ENCODE data around the gene SYT2. TPM values are rescaled to one million over a fixed set of nuclear protein-coding genes. Genes with fewer than 3 reads are reported as not detected.

The SYT2 gene
- total and polyA plus RNA-seq, 2 of the 13 experiments (the other 11 are each of a cell fraction or from before 2014, with no cell fraction given), result not detected

DNA sequence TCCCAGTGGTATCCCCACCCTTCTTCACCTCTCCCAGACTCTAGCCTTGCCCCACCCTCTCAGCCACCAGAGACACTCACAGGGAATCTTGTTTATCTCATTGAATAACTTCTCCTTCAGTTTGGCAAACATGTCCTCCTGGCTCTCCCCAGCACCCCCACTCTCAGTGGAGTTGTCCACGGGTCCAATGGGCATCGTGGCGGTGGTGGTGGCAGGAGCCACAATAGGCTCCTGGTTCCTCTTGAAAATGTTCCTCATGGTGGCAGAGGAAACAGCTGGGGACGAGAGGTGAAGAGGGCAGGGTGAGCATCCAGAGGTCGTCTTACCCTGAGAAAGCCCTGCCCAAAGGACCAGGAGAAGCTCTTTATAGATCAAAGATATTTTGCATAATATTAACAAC is 104.7 kb downstream of the SYT2 start:
- POLR2A ChIA-PET, result no interaction called here
- ATAC-seq, result no peak
- H3K4me3 ChIP-seq (replicated peaks in 1 of 3; ENCODE audit: insufficient read depth in 1 of 3, low read depth in 2 of 3, low read length in 3 of 3), result no peak overlapping the region
- in situ Hi-C loops (cut with HindIII; ENCODE audit: extremely low pct_ligation_motif_present, low pct_unique_long_range_greater_than_20kb) (no loop called here), intact Hi-C loops (cut with micrococcal nuclease; ENCODE audit: unreplicated experiment) (no loop called here)
- WGBS (ENCODE audit: low lambda C conversion rate), result 78% methylated on average over 5 of the region's 5 CpGs
- no peak overlapping the region for H3K27ac ChIP-seq (ENCODE audit: extremely low read length, insufficient read depth, low read length)
- no peaks in the 10 kb centered on the region for H4K20me1 ChIP-seq (ENCODE audit: insufficient read depth, low read length)
- FAIRE-seq, result no peak
- no peak overlapping the region for H2AFZ ChIP-seq (ENCODE audit: low read length)
- H3K4me2 ChIP-seq (ENCODE audit: low read depth, low read length), result no peak overlapping the region
- no TSS peak for BruUV-seq (replicated peaks)
- CTCF ChIA-PET (ENCODE audit: low intra/inter-chr PET ratio, low total read pairs), result no interaction called here
- H3K9ac ChIP-seq (ENCODE audit: insufficient read depth, low read depth, low read length), result no peak overlapping the region
- H3K79me2 ChIP-seq (ENCODE audit: insufficient read depth, low read length), result no peaks in the 10 kb centered on the region
- no peaks in the 10 kb centered on the region for H3K4me1 ChIP-seq (ENCODE audit: insufficient read depth, low read length)
- no peak for DNase-seq (ENCODE audit: low spot score)
- no peaks in the 10 kb centered on the region for H3K27me3 ChIP-seq (ENCODE audit: control insufficient read depth in 1 of 2, insufficient read depth in 2 of 2, low read length in 2 of 2)
- H3K9me3 ChIP-seq (ENCODE audit: low read length), result no peaks in the 10 kb centered on the region
- H3K36me3 ChIP-seq (replicated peaks in 1 of 2; ENCODE audit: control insufficient read depth in 1 of 2, insufficient read depth in 2 of 2, low read length in 2 of 2), result no peaks in the 10 kb centered on the region
- TF ChIP-seq, protein P1, sequence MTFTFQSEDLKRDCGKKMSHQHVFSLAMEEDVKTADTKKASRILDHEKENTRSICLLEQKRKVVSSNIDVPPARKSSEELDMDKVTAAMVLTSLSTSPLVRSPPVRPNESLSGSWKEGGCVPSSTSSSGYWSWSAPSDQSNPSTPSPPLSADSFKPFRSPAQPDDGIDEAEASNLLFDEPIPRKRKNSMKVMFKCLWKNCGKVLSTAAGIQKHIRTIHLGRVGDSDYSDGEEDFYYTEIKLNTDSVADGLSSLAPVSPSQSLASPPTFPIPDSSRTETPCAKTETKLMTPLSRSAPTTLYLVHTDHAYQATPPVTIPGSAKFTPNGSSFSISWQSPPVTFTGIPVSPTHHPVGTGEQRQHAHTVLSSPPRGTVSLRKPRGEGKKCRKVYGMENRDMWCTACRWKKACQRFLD (CRISPR knock-in tag; IDR thresholded peaks at IDR 0.05; ENCODE audit: borderline replicate concordance), result no peak
- TF ChIP-seq POLR2G (IDR thresholded peaks at IDR 0.05; ENCODE audit: low read depth, low read length) (no peak), ZNF234 (CRISPR knock-in tag; conservative IDR thresholded peaks at IDR 0.05) (no peak), ESRRA (CRISPR knock-in tag; IDR thresholded peaks at IDR 0.05; ENCODE audit: low read depth) (no peak), ZNF263 (CRISPR knock-in tag; IDR thresholded peaks at IDR 0.05) (no peak), AGO1 (IDR thresholded peaks at IDR 0.05; ENCODE audit: low read depth, low read length, poor library complexity, severe bottlenecking) (no peak), SRF (IDR thresholded peaks at IDR 0.05; ENCODE audit: low read depth, low read length) (no peak), ZNF781 (CRISPR knock-in tag; IDR thresholded peaks at IDR 0.05; ENCODE audit: borderline replicate concordance, not compliant biosample characterization) (no peak), CHD4 (IDR thresholded peaks at IDR 0.05; ENCODE audit: borderline replicate concordance, low read length) (no peak)
- TF ChIP-seq, protein P2, sequence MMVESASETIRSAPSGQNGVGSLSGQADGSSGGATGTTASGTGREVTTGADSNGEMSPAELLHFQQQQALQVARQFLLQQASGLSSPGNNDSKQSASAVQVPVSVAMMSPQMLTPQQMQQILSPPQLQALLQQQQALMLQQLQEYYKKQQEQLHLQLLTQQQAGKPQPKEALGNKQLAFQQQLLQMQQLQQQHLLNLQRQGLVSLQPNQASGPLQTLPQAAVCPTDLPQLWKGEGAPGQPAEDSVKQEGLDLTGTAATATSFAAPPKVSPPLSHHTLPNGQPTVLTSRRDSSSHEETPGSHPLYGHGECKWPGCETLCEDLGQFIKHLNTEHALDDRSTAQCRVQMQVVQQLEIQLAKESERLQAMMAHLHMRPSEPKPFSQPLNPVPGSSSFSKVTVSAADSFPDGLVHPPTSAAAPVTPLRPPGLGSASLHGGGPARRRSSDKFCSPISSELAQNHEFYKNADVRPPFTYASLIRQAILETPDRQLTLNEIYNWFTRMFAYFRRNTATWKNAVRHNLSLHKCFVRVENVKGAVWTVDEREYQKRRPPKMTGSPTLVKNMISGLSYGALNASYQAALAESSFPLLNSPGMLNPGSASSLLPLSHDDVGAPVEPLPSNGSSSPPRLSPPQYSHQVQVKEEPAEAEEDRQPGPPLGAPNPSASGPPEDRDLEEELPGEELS (CRISPR knock-in tag; IDR thresholded peaks at IDR 0.05), result no peak
- TF ChIP-seq, protein P3, sequence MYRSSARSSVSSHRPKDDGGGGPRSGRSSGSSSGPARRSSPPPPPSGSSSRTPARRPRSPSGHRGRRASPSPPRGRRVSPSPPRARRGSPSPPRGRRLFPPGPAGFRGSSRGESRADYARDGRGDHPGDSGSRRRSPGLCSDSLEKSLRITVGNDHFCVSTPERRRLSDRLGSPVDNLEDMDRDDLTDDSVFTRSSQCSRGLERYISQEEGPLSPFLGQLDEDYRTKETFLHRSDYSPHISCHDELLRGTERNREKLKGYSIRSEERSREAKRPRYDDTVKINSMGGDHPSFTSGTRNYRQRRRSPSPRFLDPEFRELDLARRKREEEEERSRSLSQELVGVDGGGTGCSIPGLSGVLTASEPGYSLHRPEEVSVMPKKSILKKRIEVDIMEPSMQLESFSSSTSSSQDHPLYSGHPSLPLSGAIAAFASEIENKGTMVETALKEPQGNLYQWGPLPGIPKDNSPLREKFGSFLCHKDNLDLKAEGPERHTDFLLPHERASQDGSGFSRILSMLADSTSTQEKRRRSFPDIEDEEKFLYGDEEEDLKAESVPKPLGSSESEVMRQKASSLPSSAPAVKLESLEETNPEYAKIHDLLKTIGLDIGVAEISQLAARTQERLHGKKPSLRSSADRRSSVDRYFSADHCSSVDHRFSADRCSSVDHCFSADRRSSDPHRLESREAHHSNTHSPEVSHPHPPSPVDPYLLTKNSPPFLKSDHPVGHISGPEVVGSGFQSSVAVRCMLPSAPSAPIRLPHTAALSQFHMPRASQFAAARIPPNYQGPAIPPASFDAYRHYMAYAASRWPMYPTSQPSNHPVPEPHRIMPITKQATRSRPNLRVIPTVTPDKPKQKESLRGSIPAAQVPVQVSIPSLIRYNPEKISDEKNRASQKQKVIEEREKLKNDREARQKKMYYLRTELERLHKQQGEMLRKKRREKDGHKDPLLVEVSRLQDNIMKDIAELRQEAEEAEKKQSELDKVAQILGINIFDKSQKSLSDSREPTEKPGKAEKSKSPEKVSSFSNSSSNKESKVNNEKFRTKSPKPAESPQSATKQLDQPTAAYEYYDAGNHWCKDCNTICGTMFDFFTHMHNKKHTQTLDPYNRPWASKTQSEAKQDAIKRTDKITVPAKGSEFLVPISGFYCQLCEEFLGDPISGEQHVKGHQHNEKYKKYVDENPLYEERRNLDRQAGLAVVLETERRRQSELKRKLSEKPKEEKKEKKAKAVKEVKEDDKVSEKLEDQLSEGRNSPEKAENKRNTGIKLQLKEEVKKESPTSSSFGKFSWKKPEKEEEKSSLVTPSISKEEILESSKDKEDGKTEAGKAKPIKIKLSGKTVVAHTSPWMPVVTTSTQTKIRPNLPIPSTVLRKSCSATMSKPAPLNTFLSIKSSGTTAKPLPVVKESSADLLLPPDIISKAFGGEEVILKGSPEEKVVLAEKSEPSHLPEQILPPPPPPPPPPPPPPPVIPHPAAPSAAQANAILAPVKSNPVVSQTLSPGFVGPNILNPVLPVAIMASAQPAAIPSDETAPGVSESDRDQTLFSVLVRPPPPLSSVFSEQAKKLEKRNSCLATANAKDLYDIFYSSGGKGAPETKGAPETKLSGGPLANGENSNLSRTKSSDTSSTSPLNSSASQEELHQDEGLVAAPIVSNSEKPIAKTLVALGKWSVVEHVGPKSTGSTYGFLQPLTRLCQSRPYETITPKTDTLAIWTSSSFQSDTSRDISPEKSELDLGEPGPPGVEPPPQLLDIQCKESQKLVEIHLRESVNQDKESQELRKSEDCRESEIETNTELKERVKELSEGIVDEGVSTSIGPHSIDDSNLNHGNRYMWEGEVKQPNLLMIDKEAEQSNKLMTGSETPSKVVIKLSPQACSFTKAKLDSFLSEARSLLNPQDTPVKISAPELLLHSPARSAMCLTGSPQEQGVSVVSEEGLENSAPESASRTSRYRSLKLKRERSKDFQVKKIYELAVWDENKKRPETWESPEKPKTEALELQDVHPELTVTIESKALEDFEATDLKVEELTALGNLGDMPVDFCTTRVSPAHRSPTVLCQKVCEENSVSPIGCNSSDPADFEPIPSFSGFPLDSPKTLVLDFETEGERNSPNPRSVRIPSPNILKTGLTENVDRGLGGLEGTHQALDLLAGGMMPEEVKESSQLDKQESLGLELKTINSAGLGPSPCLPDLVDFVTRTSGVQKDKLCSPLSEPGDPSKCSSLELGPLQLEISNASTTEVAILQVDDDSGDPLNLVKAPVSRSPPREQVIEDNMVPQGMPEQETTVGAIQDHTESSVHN (CRISPR knock-in tag; IDR thresholded peaks at IDR 0.05), result no peak
- TF ChIP-seq, protein P4, sequence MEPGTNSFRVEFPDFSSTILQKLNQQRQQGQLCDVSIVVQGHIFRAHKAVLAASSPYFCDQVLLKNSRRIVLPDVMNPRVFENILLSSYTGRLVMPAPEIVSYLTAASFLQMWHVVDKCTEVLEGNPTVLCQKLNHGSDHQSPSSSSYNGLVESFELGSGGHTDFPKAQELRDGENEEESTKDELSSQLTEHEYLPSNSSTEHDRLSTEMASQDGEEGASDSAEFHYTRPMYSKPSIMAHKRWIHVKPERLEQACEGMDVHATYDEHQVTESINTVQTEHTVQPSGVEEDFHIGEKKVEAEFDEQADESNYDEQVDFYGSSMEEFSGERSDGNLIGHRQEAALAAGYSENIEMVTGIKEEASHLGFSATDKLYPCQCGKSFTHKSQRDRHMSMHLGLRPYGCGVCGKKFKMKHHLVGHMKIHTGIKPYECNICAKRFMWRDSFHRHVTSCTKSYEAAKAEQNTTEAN (CRISPR knock-in tag; conservative IDR thresholded peaks at IDR 0.05), result no peak
